Neutrophil (primary cell): ENCODE measurements around the gene TACR1.

Experiments used
- H3K27ac ChIP-seq: fragments of 200-600 bp; sonication (generic); 2 replicates; pipeline ENCODE4 v1.5.1; 2016; ENCODE audit warnings: mild to moderate bottlenecking, moderate library complexity
- H3K27me3 ChIP-seq: fragments of 200-600 bp; sonication (generic); 2 replicates; pipeline ENCODE4 v1.6.0; 2016; ENCODE audit warnings: mild to moderate bottlenecking
- H3K36me3 ChIP-seq: fragments of 200-600 bp; sonication (generic); 2 replicates; pipeline ENCODE4 v1.5.1; 2017
- H3K4me1 ChIP-seq, 2 experiments: fragments of 200-600 bp in 1 of 2; sonication (generic) in 1 of 2; 1 replicate in 1 of 2; 2 replicates in 1 of 2; pipeline versions ENCODE4 v1.5.1 to v1.6.1; 2013 to 2016; ENCODE audit warnings: low read depth in 1 of 2, low read length in 1 of 2, mild to moderate bottlenecking in 1 of 2, moderate library complexity in 1 of 2; ENCODE audit not compliant: control insufficient read depth in 1 of 2, insufficient read depth in 1 of 2
- H3K4me3 ChIP-seq, 2 experiments: fragments of 200-600 bp in 1 of 2; sonication (generic) in 1 of 2; 1 replicate in 1 of 2; 2 replicates in 1 of 2; pipeline ENCODE4 v1.5.1; 2013 to 2016; ENCODE audit warnings: low read depth in 1 of 2, low read length in 1 of 2, mild to moderate bottlenecking in 1 of 2, moderate library complexity in 1 of 2
- H3K9me3 ChIP-seq: fragments of 200-600 bp; sonication (generic); 2 replicates; pipeline ENCODE4 v1.5.1; 2016
- CTCF ChIP-seq: fragments of 200-600 bp; sonication (generic); IDR thresholded peaks from 2 replicates; pipeline ENCODE4 v1.5.1; 2016; ENCODE audit warnings: antibody characterized with exemption

TACR1 gene

DNA sequence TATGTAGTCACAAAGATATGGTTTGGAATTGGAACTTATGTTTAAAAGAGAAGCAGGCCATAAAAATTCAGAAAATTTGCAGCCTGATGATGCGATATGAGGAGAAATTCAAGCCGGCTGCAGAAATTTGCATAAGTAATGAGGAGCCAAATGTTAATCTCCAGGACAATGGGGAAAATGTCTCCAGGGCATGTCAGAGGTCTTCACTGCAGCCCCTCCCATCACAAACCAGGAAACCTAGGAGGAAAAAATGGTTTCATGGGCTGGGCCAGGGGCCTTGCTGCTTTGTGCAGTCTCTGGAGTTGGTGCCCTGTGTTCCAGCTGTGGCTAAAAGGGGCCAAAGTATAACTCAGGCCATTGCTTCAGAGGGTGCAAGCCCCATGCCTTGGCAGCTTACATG lies 28.4 kb downstream of the TACR1 start:
- Histone ChIP-seq H3K9me3 (no peaks in the 10 kb centered on the region), H3K36me3 (no peaks in the 10 kb centered on the region), H3K4me3 (no peak overlapping the region), H3K4me1 (no peaks in the 10 kb centered on the region), H3K27me3 (no peaks in the 10 kb centered on the region), H3K27ac (no peak overlapping the region)
- no peak for TF ChIP-seq CTCF

- Histone ChIP-seq H3K36me3 (no peaks in the 10 kb centered on the region), H3K4me3 (no peak overlapping the region), H3K4me1 (no peaks in the 10 kb centered on the region), H3K9me3 (no peaks in the 10 kb centered on the region), H3K27me3 (no peaks in the 10 kb centered on the region), H3K27ac (no peak overlapping the region)
- no peak for TF ChIP-seq CTCF
These were observed 31.1 kb downstream of the TACR1 start for GRCh38 chr2:75168186-75168585.

- H3K36me3 ChIP-seq, result no peaks in the 10 kb centered on the region
- no peaks in the 10 kb centered on the region for H3K4me1 ChIP-seq
- H3K9me3 ChIP-seq, result no peaks in the 10 kb centered on the region
- no peak for TF ChIP-seq CTCF
- H3K4me3 ChIP-seq, result no peak overlapping the region
- no peak overlapping the region for H3K27ac ChIP-seq
- H3K27me3 ChIP-seq, result no peaks in the 10 kb centered on the region
These were observed 32.8 kb downstream of the TACR1 start for GRCh38 chr2:75166491-75166890.

DNA sequence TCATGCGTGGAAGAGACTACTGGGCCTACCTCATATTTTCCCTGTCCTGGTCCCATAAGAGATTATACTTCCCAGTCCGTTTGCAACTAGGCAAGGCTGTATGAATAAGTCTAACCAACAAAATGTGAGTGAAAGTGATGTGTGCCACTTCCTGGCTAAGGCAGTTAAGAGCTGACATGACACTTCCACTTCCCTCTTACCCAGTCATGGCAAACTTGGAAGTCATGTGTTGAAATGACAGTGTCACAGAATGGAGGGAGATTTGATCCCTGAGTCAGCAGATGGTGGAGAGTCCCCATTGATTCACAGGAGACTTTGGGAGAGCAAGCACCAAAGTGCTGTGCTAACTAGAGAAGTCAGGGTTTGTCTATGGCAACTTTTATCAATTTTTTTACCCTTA lies 36.4 kb downstream of the TACR1 start:
- Histone ChIP-seq H3K36me3 (no peaks in the 10 kb centered on the region), H3K9me3 (no peaks in the 10 kb centered on the region)
- no peak for TF ChIP-seq CTCF

DNA sequence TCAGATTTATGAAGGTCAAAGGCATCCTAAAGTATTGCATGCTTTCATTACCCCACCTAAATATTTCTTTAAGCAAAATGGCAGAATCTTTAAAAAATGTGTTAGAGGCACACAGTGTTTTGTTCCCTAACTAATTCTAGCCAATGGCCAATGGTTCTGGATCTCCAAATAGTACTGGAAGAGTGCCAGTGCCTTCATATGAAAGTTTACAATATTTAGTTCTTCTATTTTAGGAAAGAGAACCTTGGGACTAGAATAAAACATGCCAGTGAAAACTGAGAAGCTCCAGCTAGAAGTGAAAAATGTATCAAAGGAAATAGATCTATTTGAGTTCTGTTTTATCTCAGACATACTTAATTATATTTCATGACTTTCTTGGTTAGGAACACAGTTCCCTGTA lies 37.1 kb downstream of the TACR1 start:
- no peak overlapping the region for H3K4me3 ChIP-seq
- H3K36me3 ChIP-seq, result no peaks in the 10 kb centered on the region
- H3K27me3 ChIP-seq, result no peaks in the 10 kb centered on the region
- no peaks in the 10 kb centered on the region for H3K4me1 ChIP-seq
- no peak for TF ChIP-seq CTCF
- H3K9me3 ChIP-seq, result no peaks in the 10 kb centered on the region
- H3K27ac ChIP-seq, result no peak overlapping the region

More for the DNA sequence above, 36.4 kb downstream of the TACR1 start:
- Histone ChIP-seq H3K4me1 (no peaks in the 10 kb centered on the region), H3K27ac (no peak overlapping the region), H3K27me3 (no peaks in the 10 kb centered on the region), H3K4me3 (no peak overlapping the region)

GRCh38 chr2:75157435-75157834 lies 41.9 kb downstream of the TACR1 start:
- no peak for TF ChIP-seq CTCF
- Histone ChIP-seq H3K27me3 (no peaks in the 10 kb centered on the region), H3K4me1 (no peaks in the 10 kb centered on the region), H3K4me3 (no peak overlapping the region), H3K36me3 (no peaks in the 10 kb centered on the region), H3K9me3 (no peaks in the 10 kb centered on the region), H3K27ac (no peak overlapping the region)
